ENCODE measurements around the gene AGBL5.
A peak's percentile ranks its signal among the peaks of the same experiment; 100 is the strongest.

AGBL5 gene

DNA sequence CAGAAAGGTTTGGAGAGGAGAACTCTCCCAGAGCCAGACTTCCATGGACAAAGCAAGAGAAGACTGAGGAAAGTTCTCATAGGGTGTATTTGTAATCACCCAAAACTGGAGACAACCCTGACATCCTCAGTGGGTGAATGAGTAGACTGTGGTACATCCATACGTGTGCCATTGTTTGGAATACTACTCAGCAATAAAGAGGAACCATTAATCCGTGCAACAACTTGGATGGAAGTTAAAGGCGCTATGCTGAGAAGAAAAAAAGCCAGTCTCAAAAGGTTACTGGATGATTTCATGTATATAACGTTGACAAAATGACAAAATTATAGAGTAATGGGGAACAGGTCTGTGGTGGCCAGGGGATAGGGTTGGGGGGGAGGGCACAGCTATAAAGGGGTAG is 42.8 kb upstream of the AGBL5 start:
- Histone ChIP-seq H3K36me3 (ENCODE audit: insufficient read depth, low read length) (no peaks in the 10 kb centered on the region), H3K27me3 (ENCODE audit: insufficient read depth, low read length, poor library complexity) (peaks cover 17% of the 10 kb centered on the region), H3K9me3 (ENCODE audit: insufficient read depth, low read length, severe bottlenecking) (no peaks in the 10 kb centered on the region), H3K4me3 (ENCODE audit: low read depth in 1 of 2, low read length in 2 of 2) (no peak overlapping the region), H4K20me1 (ENCODE audit: insufficient read depth, low read length) (no peaks in the 10 kb centered on the region), H2AFZ (ENCODE audit: low read depth, low read length) (no peak overlapping the region), H3K4me2 (ENCODE audit: insufficient read depth, low read length) (no peak overlapping the region), H3K4me1 (ENCODE audit: insufficient read depth, low read length) (peaks cover 11% of the 10 kb centered on the region), H3K79me2 (ENCODE audit: insufficient read depth, low read length) (no peaks in the 10 kb centered on the region), H3K9ac (ENCODE audit: low read depth, low read length) (no peak overlapping the region), H3K27ac (ENCODE audit: low read length) (no peak overlapping the region)
- ATAC-seq (ENCODE audit: insufficient read depth, low read depth) (no peak), DNase-seq (no peak)
- TF ChIP-seq, protein P1, sequence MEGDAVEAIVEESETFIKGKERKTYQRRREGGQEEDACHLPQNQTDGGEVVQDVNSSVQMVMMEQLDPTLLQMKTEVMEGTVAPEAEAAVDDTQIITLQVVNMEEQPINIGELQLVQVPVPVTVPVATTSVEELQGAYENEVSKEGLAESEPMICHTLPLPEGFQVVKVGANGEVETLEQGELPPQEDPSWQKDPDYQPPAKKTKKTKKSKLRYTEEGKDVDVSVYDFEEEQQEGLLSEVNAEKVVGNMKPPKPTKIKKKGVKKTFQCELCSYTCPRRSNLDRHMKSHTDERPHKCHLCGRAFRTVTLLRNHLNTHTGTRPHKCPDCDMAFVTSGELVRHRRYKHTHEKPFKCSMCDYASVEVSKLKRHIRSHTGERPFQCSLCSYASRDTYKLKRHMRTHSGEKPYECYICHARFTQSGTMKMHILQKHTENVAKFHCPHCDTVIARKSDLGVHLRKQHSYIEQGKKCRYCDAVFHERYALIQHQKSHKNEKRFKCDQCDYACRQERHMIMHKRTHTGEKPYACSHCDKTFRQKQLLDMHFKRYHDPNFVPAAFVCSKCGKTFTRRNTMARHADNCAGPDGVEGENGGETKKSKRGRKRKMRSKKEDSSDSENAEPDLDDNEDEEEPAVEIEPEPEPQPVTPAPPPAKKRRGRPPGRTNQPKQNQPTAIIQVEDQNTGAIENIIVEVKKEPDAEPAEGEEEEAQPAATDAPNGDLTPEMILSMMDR (IDR thresholded peaks at IDR 0.05; ENCODE audit: borderline replicate concordance, extremely low read depth, low read length, poor library complexity, severe bottlenecking), result no peak
- TF ChIP-seq EZH2 (IDR thresholded peaks at IDR 0.05; ENCODE audit: borderline replicate concordance, low read depth, low read length, severe bottlenecking), result no peak

DNA sequence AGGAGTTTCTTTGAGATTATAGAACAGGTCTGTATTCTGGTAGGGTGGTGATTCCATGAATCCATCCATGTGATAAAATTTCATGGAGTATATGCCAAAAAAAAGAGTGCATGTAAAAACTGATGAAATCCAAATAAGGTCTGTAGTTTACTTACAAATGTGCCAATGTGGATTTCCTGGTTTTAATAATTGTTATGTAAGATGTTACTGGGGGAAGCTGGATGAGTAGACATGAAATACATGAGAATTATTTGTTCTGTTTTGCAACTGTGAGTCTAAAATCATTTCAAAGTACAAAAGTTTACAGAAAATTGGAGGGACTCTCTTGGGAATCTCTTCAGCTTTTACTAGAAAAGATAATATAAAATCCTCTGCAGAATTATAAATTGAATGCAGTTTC is 42.4 kb upstream of the AGBL5 start:
- H3K9me3 ChIP-seq (ENCODE audit: insufficient read depth, low read length, severe bottlenecking), result no peaks in the 10 kb centered on the region
- H3K79me2 ChIP-seq (ENCODE audit: insufficient read depth, low read length), result no peaks in the 10 kb centered on the region
- H3K4me2 ChIP-seq (ENCODE audit: insufficient read depth, low read length), result no peak overlapping the region
- H3K9ac ChIP-seq (ENCODE audit: low read depth, low read length), result no peak overlapping the region
- no peaks in the 10 kb centered on the region for H3K36me3 ChIP-seq (ENCODE audit: insufficient read depth, low read length)
- peaks cover 11% of the 10 kb centered on the region for H3K4me1 ChIP-seq (ENCODE audit: insufficient read depth, low read length)
- H3K27me3 ChIP-seq (ENCODE audit: insufficient read depth, low read length, poor library complexity), result peaks cover 18% of the 10 kb centered on the region
- H2AFZ ChIP-seq (ENCODE audit: low read depth, low read length), result no peak overlapping the region
- ATAC-seq (ENCODE audit: insufficient read depth, low read depth) (no peak), DNase-seq (no peak)
- TF ChIP-seq, protein P1 (IDR thresholded peaks at IDR 0.05; ENCODE audit: borderline replicate concordance, extremely low read depth, low read length, poor library complexity, severe bottlenecking), result no peak
- TF ChIP-seq EZH2 (IDR thresholded peaks at IDR 0.05; ENCODE audit: borderline replicate concordance, low read depth, low read length, severe bottlenecking), result no peak
- H3K27ac ChIP-seq (ENCODE audit: low read length), result no peak overlapping the region
- H4K20me1 ChIP-seq (ENCODE audit: insufficient read depth, low read length), result no peaks in the 10 kb centered on the region
- no peak overlapping the region for H3K4me3 ChIP-seq (ENCODE audit: low read depth in 1 of 2, low read length in 2 of 2)

DNA sequence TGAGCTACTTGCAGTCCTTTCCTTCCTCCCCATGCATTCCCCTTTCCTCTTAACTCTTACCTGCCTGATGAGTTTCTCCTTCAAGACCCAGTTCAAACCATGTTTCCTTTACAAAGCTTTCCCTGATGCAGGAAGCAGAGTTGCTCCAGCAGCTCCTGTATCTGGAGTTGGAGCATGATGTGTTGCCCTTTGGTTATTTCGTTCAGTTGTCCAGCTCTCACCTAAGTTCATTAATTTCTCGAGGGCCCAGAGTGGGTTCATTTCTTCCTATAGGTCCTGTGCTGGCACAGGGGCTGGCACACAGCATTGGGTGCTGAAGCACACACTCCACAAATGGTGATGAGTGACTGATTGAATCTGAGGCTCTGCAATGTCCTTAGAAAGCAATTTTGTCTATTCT is 41.8 kb upstream of the AGBL5 start:
- Histone ChIP-seq H3K4me3 (ENCODE audit: low read depth in 1 of 2, low read length in 2 of 2) (no peak overlapping the region), H3K36me3 (ENCODE audit: insufficient read depth, low read length) (no peaks in the 10 kb centered on the region), H3K9ac (ENCODE audit: low read depth, low read length) (no peak overlapping the region), H3K4me2 (ENCODE audit: insufficient read depth, low read length) (no peak overlapping the region), H3K27me3 (ENCODE audit: insufficient read depth, low read length, poor library complexity) (peaks cover 18% of the 10 kb centered on the region), H3K4me1 (ENCODE audit: insufficient read depth, low read length) (peaks cover 11% of the 10 kb centered on the region), H3K27ac (ENCODE audit: low read length) (no peak overlapping the region), H3K79me2 (ENCODE audit: insufficient read depth, low read length) (no peaks in the 10 kb centered on the region), H4K20me1 (ENCODE audit: insufficient read depth, low read length) (no peaks in the 10 kb centered on the region), H2AFZ (ENCODE audit: low read depth, low read length) (no peak overlapping the region), H3K9me3 (ENCODE audit: insufficient read depth, low read length, severe bottlenecking) (no peaks in the 10 kb centered on the region)
- no peak for TF ChIP-seq EZH2 (IDR thresholded peaks at IDR 0.05; ENCODE audit: borderline replicate concordance, low read depth, low read length, severe bottlenecking)
- TF ChIP-seq, protein P1 (IDR thresholded peaks at IDR 0.05; ENCODE audit: borderline replicate concordance, extremely low read depth, low read length, poor library complexity, severe bottlenecking), result no peak
- no peak for ATAC-seq (ENCODE audit: insufficient read depth, low read depth)
- DNase-seq, result no peak

DNA sequence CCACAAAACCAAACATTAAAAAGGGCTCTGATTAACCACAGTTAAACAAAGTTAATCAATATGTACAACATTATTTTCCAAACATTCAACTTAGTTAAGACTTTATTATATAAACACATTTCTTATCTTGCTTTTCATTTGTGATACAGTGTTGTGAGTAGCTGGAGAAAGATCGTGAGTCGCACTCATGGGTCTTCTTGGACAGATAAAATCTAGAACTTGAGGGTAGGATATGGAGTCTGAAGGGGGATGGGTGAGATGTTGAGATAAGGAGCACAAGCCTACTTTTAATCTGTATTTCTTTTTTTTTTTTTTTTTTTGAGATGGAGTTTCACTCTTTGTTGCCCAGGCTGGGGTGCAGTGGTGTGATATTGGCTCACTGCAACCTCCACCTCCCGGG is 41.3 kb upstream of the AGBL5 start:
- no peaks in the 10 kb centered on the region for H3K79me2 ChIP-seq (ENCODE audit: insufficient read depth, low read length)
- H2AFZ ChIP-seq (ENCODE audit: low read depth, low read length), result no peak overlapping the region
- no peak overlapping the region for H3K27ac ChIP-seq (ENCODE audit: low read length)
- no peak overlapping the region for H3K4me2 ChIP-seq (ENCODE audit: insufficient read depth, low read length)
- ATAC-seq (ENCODE audit: insufficient read depth, low read depth) (peak; percentile 49; the same call in 2 of the 3 replicates), DNase-seq (peak; percentile 17)
- H3K36me3 ChIP-seq (ENCODE audit: insufficient read depth, low read length), result no peaks in the 10 kb centered on the region
- peaks cover 18% of the 10 kb centered on the region for H3K27me3 ChIP-seq (ENCODE audit: insufficient read depth, low read length, poor library complexity)
- no peak overlapping the region for H3K4me3 ChIP-seq (ENCODE audit: low read depth in 1 of 2, low read length in 2 of 2)
- H3K9me3 ChIP-seq (ENCODE audit: insufficient read depth, low read length, severe bottlenecking), result no peaks in the 10 kb centered on the region
- H4K20me1 ChIP-seq (ENCODE audit: insufficient read depth, low read length), result no peaks in the 10 kb centered on the region
- H3K4me1 ChIP-seq (ENCODE audit: insufficient read depth, low read length), result peaks cover 11% of the 10 kb centered on the region
- TF ChIP-seq, protein P1 (IDR thresholded peaks at IDR 0.05; ENCODE audit: borderline replicate concordance, extremely low read depth, low read length, poor library complexity, severe bottlenecking), result no peak
- TF ChIP-seq EZH2 (IDR thresholded peaks at IDR 0.05; ENCODE audit: borderline replicate concordance, low read depth, low read length, severe bottlenecking), result no peak
- no peak overlapping the region for H3K9ac ChIP-seq (ENCODE audit: low read depth, low read length)

All from DND-41 (cell line).